NCI-H146 treated with DMSO at 0.1 percent for 48 hours (cell line): ENCODE measurements around the gene FASTK.
"Not testable (repeated sequence)": the region's sequence is repeated elsewhere in the genome, so short reads cannot be mapped to it uniquely, and the experiment has no call there.

Source experiments
- DNase-seq: peaks from one replicate; lab custom pipeline; 2025; ENCODE audit not compliant: unreplicated experiment; lab: John Stamatoyannopoulos, UW

The FASTK gene

DNA sequence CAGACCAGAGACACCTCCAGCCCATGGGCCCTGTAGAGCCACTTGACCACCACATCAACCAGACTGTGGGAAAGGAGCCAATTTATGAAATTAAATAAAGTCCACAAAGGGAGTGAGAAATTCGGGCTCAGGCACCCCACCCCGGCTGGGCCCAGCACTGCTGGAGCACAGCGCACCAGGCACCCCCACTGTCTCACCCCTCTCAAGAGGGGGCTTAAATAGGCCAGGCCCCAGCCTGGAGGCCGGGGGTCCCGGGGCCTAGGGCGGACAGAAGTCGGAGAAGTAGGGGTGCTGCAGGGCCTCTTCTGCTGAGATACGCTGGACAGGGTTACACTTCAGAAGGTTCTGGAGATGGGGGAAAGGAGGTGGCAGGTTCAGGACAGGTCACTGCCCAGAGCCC lies 26.9 kb downstream of the FASTK start:
- no peak for DNase-seq

DNA sequence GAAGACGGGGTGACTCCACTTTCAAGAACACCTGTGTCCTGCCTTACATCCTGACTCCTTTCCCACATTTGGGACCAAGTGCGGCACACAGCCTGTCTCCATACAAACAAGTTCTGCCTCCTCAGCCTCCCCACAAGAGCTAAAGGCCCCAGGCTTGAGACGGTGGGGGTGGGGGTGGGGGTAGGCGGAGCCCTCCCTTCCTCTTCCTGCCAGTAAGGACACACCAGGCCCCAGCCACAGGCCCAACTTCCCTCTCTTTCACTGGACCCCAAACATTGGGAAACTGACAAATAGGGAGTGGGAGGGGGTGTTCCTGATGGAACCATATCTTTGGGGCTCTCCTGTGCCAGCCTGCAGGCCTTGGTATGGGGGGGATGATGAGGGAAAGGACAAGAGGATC lies 27.5 kb downstream of the FASTK start:
- DNase-seq, result no peak

DNA sequence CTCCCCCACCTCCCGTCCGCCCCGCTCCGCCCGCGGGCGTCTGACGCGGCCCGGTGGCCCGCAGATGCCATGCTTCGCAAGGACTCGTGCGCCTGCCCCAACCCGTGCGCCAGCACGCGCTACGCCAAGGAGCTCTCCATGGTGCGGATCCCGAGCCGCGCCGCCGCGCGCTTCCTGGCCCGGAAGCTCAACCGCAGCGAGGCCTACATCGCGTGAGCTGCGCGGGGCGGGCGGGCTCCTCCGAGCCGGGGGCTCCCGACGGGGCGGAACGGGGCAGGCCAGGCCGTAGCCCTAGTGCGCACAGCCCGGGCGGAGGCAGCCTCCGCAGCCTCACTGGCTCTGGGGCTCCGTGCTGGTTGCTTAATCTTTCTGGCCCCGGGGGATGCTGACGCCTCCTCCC lies 29.5 kb downstream of the FASTK start:
- DNase-seq, result no peak

GRCh38 chr7:151048911-151049463 lies 31.6 kb downstream of the FASTK start:
- no peak for DNase-seq

GRCh38 chr7:151047976-151048815 lies 32.4 kb downstream of the FASTK start, which contains the start of gene ASIC3:
TSS of gene ASIC3 (plus strand) at chr7:151048531. CDS start at chr7:151048886, 355 bp downstream.
- no peak for DNase-seq

- no peak for DNase-seq
These were observed 33.7 kb downstream of the FASTK start for GRCh38 chr7:151046603-151047573.

- no peak for DNase-seq
These were observed 34.6 kb downstream of the FASTK start for GRCh38 chr7:151045967-151046366.

DNA sequence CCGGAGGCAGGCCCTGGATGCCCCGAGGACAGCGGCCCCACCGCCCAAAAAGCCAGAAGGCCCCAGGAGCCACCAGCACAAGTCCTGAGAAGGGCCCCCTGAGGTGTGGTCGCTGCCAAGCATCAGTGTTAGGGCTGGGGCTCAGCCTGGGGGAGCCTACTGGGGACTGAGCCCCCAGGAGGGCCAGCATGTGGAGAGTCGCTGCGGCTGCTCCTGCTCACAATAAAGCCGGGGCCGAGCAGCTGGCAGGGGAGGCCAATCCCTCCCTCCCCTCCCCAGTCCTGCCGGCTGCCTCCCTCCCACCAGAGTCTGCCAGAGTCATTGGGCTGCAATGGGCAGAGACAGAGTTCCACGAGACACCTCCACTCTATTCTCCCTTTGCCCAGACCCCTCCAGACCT lies 35.3 kb downstream of the FASTK start:
- DNase-seq, result no peak

DNA sequence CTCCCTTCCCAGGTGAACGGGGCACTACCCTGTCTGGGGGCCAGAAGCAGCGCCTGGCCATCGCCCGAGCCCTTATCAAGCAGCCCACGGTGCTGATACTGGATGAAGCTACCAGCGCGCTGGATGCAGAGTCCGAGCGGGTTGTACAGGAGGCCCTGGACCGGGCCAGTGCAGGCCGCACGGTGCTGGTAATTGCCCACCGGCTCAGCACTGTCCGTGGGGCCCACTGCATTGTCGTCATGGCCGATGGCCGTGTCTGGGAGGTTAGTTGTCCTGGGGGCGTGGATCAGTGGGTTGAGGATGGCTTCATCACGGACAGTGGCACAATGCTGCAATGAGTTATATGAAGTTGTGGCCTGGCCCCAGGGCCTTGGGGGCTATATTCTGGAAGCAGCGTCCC lies 36.6 kb downstream of the FASTK start:
- DNase-seq, result no peak

DNA sequence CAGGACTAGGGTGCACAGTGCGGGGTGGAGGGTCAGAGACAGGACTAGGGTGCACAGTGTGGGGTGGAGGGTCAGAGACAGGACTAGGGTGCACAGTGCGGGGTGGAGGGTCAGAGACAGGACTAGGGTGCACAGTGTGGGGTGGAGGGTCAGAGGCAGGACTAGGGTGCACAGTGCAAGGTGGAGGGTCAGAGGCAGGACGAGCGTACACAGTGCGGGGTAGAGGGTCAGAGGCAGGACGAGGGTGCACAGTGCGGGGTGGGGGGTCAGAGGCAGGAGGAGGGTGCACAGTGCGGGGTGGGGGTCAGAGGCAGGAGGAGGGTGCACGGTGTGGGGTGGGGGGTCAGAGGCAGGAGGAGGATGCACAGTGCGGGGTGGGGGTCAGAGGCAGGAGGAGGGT lies 37.2 kb downstream of the FASTK start:
- DNase-seq, result not testable (repeated sequence)

- DNase-seq, result no peak
These were observed 39.8 kb downstream of the FASTK start for GRCh38 chr7:151040616-151041375.

DNA sequence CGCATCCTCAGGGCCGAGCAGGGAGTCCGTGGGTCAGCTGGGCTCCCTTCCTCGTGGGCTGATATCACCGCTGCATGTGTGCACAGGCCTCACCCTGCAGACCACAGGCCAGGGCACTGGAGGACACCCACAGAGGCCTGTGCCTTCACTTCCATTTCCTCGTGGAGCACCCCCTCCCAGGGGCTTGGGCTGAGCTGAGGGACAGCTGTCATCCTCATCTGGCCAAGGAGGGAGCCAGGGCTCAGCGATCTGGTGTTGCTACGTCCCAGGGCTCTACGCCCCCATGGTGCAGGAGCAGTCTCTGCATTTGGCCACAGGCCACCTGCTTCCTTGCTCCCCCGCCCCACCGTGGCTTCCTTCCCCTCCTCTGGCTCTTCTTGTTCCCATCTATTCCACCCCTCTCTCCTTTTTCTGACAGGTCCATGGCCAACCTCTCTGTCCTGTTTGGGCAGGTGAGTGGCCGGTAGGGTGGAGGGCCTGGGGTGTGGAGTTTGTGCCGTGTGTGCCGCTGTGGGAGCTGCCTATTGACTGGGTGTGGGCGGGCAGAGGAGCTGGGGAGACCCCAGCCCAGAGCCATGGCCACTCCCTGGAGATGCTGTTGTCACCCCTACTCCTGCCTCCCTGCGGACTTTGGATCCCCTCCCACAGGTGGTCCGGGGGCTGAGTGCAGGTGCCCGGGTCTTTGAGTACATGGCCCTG lies 40.6 kb downstream of the FASTK start:
- DNase-seq, result no peak

DNA sequence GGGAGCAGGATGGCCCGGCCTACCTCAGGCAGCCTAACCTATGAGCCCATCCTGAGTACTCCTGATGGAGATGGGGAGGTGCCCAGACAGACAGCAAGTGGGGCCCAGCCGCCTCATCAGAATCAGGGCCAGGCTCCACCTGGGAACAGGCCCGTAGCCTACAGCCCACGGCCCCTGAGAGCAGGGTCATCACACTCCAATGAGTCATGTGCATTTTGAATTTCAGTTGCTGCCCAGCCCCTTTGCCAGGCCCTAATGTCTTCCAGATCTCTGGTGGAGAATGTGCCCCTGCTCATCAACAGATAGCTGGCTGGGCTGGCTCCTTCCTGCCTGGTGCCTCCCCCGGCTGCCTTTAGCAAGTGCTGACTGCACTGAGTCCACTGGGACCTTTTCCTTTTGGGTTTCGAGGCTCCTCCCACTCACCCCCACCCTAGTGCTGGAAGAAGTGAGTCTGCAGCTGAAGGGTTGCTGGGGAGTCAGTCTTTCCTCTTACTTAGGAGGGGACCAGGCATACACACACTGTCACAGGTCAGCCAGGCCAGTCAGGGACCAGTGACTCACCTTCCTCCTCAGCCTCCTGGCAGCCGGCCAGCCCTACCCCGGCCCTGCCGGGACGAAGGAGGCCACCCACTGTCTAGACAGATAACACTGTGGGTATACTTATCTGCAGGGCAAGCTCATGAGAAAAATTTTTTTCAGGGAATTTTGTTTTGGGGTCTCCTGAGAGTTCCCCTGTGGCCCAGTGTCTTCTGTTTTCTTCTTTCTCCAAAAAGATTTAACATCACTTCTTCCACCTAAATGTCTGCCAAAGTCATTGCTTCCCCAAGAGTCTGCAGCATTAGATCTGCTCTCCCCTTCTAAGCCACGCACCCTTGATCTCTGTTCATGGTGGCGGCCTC lies 41.4 kb downstream of the FASTK start:
- DNase-seq, result no peak

- no peak for DNase-seq
These were observed 44.7 kb downstream of the FASTK start for GRCh38 chr7:151035902-151036301.

DNA sequence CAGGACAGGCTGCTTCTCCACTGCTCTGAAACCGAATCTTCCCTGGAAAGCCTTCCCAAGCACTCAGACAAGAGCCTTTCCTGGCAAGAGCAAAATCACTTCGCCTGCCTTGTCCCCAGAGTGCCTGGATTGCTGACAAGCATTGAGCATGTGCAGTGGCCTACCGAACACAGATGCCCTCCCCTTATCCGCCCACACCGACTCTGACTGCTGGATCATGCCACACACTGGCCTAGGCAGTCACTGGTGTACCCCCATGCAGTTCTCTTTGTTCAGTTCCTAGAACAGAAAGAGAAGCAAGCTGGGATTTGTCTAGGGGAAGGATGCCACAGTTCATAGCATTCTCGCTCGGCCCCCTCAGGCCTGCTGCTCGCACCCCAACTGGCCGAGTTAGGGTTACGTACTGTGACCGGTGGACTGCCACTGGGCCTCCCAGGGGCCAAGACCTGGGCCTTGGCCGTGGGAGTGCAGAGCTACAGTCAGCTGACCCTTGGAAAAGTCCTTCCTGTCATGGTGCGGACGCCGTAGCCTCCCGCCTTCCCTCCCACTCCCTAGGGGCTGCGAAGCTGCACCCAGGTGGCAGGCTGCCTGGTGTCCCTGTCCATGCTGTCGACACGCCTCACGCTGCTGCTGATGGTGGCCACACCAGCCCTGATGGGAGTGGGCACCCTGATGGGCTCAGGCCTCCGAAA lies 45.4 kb downstream of the FASTK start:
- DNase-seq, result no peak

GRCh38 chr7:151034312-151035025 lies 46.1 kb downstream of the FASTK start:
- DNase-seq, result no peak

- no peak for DNase-seq
These were observed 46.8 kb downstream of the FASTK start for GRCh38 chr7:151033864-151034249.
